ENCODE data around the gene PLEKHG3. TPM values are rescaled to one million over a fixed set of nuclear protein-coding genes. Genes with fewer than 3 reads are reported as not detected.

The PLEKHG3 gene
- total RNA-seq, 1 experiment from 2014 or later, result 75.3 TPM

DNA sequence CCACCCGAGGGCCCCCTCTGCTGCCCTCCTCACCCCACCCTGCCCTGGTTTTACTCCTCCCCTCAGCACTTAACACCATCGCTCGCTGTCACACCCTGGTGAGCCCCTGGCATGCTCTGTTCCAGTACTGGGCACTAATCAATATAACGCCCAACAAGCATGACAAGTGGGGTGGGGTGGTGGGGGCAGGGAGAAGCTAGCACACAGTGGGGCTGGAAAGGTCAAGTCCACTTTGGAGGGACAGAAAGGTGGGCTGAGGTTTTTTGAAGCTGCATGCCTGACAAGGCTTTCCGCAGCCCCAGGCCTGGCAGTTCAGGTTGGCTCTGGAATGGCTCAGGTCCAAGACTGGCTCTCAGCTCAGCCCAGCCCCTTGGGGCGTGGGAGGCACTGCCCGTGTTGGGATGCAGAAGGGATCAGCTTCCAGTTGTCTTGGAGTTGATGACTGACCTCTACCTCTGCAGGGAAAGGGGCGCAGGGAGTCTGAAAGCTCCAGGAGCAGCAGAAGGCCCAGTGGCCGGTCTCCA is 34.1 kb downstream of the PLEKHG3 start:
- peaks cover 11% of the 10 kb centered on the region for H3K4me1 Mint-ChIP-seq
- H3K27me3 Mint-ChIP-seq (ENCODE audit: low read depth), result no peaks in the 10 kb centered on the region
- H3K36me3 Mint-ChIP-seq, result peaks cover 45% of the 10 kb centered on the region
- POLR2A ChIA-PET, result no interaction called here
- no peak overlapping the region for H3K27ac Mint-ChIP-seq
- no peaks in the 10 kb centered on the region for H3K9me3 Mint-ChIP-seq
- DNase-seq (ENCODE audit: low spot score), result no peak
- no peak overlapping the region for H3K4me3 Mint-ChIP-seq
- CTCF ChIA-PET, result no interaction called here
- no peak for ATAC-seq
- no peak for TF ChIP-seq NFYB (CRISPR knock-in tag; conservative IDR thresholded peaks at IDR 0.05; ENCODE audit: low read depth)
- no peak for TF ChIP-seq ESRRA (CRISPR knock-in tag; IDR thresholded peaks at IDR 0.05; ENCODE audit: borderline replicate concordance)
- no peak for TF ChIP-seq MXD4 (CRISPR knock-in tag; IDR thresholded peaks at IDR 0.05; ENCODE audit: borderline replicate concordance)
- TF ChIP-seq ZNF423 (CRISPR knock-in tag; IDR thresholded peaks at IDR 0.05), result no peak
- TF ChIP-seq, protein P1, sequence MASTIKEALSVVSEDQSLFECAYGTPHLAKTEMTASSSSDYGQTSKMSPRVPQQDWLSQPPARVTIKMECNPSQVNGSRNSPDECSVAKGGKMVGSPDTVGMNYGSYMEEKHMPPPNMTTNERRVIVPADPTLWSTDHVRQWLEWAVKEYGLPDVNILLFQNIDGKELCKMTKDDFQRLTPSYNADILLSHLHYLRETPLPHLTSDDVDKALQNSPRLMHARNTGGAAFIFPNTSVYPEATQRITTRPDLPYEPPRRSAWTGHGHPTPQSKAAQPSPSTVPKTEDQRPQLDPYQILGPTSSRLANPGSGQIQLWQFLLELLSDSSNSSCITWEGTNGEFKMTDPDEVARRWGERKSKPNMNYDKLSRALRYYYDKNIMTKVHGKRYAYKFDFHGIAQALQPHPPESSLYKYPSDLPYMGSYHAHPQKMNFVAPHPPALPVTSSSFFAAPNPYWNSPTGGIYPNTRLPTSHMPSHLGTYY (CRISPR knock-in tag; IDR thresholded peaks at IDR 0.05), result no peak
- no peak for TF ChIP-seq IRF2 (CRISPR knock-in tag; IDR thresholded peaks at IDR 0.05; ENCODE audit: borderline replicate concordance, low read depth)
- no peak for TF ChIP-seq JAZF1 (CRISPR knock-in tag; IDR thresholded peaks at IDR 0.05)
- TF ChIP-seq KAT7 (CRISPR knock-in tag; IDR thresholded peaks at IDR 0.05; ENCODE audit: borderline replicate concordance), result no peak
- TF ChIP-seq ZNF317 (CRISPR knock-in tag; IDR thresholded peaks at IDR 0.05; ENCODE audit: borderline replicate concordance, low read depth), result no peak
- TF ChIP-seq SOX15 (CRISPR knock-in tag; IDR thresholded peaks at IDR 0.05), result no peak
- TF ChIP-seq, protein P2, sequence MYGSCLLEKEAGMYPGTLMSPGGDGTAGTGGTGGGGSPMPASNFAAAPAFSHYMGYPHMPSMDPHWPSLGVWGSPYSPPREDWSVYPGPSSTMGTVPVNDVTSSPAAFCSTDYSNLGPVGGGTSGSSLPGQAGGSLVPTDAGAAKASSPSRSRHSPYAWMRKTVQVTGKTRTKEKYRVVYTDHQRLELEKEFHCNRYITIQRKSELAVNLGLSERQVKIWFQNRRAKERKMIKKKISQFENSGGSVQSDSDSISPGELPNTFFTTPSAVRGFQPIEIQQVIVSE (CRISPR knock-in tag; IDR thresholded peaks at IDR 0.05; ENCODE audit: borderline replicate concordance), result no peak
- TF ChIP-seq, protein P3, sequence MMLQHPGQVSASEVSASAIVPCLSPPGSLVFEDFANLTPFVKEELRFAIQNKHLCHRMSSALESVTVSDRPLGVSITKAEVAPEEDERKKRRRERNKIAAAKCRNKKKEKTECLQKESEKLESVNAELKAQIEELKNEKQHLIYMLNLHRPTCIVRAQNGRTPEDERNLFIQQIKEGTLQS (CRISPR knock-in tag; conservative IDR thresholded peaks at IDR 0.05), result no peak
- TF ChIP-seq, protein P4, sequence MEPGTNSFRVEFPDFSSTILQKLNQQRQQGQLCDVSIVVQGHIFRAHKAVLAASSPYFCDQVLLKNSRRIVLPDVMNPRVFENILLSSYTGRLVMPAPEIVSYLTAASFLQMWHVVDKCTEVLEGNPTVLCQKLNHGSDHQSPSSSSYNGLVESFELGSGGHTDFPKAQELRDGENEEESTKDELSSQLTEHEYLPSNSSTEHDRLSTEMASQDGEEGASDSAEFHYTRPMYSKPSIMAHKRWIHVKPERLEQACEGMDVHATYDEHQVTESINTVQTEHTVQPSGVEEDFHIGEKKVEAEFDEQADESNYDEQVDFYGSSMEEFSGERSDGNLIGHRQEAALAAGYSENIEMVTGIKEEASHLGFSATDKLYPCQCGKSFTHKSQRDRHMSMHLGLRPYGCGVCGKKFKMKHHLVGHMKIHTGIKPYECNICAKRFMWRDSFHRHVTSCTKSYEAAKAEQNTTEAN (CRISPR knock-in tag; IDR thresholded peaks at IDR 0.05), result no peak
- TF ChIP-seq ETV6 (CRISPR knock-in tag; IDR thresholded peaks at IDR 0.05), result no peak

DNA sequence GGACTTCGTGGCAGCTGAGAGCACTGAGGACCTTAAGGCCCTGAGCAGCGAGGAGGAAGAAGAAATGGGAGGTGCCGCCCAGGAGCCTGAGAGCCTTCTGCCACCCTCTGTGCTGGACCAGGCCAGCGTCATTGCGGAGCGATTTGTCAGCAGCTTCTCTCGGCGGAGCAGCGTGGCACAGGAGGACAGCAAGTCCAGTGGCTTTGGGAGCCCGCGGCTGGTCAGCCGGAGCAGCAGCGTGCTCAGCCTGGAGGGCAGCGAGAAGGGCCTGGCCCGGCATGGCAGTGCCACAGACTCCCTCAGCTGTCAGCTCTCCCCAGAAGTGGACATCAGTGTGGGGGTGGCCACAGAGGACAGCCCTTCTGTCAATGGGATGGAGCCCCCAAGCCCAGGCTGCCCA is 37.0 kb downstream of the PLEKHG3 start:
- H3K27ac Mint-ChIP-seq, result no peak overlapping the region
- DNase-seq (ENCODE audit: low spot score), result no peak
- H3K36me3 Mint-ChIP-seq, result peaks cover 57% of the 10 kb centered on the region
- POLR2A ChIA-PET, result no interaction called here
- peaks cover 7% of the 10 kb centered on the region for H3K4me1 Mint-ChIP-seq
- no peak overlapping the region for H3K4me3 Mint-ChIP-seq
- no peaks in the 10 kb centered on the region for H3K27me3 Mint-ChIP-seq (ENCODE audit: low read depth)
- H3K9me3 Mint-ChIP-seq, result no peaks in the 10 kb centered on the region
- CTCF ChIA-PET, result interaction anchor here (1.0 to 1.5 kb wide), 2 partner anchors 23 to 59 kb away, joined by 3 to 4 read pairs; no protein-coding TSS in a partner anchor
- ATAC-seq, result no peak
- TF ChIP-seq JAZF1 (CRISPR knock-in tag; IDR thresholded peaks at IDR 0.05) (no peak), NFATC4 (CRISPR knock-in tag; IDR thresholded peaks at IDR 0.05) (no peak), SP1 (CRISPR knock-in tag; conservative IDR thresholded peaks at IDR 0.05) (no peak), TP53 (CRISPR knock-in tag; IDR thresholded peaks at IDR 0.05) (no peak), RORB (CRISPR knock-in tag; IDR thresholded peaks at IDR 0.05) (no peak), FOXK1 (CRISPR knock-in tag; IDR thresholded peaks at IDR 0.05) (no peak)
- TF ChIP-seq, protein P3 (CRISPR knock-in tag; conservative IDR thresholded peaks at IDR 0.05), result no peak
- TF ChIP-seq, protein P5, sequence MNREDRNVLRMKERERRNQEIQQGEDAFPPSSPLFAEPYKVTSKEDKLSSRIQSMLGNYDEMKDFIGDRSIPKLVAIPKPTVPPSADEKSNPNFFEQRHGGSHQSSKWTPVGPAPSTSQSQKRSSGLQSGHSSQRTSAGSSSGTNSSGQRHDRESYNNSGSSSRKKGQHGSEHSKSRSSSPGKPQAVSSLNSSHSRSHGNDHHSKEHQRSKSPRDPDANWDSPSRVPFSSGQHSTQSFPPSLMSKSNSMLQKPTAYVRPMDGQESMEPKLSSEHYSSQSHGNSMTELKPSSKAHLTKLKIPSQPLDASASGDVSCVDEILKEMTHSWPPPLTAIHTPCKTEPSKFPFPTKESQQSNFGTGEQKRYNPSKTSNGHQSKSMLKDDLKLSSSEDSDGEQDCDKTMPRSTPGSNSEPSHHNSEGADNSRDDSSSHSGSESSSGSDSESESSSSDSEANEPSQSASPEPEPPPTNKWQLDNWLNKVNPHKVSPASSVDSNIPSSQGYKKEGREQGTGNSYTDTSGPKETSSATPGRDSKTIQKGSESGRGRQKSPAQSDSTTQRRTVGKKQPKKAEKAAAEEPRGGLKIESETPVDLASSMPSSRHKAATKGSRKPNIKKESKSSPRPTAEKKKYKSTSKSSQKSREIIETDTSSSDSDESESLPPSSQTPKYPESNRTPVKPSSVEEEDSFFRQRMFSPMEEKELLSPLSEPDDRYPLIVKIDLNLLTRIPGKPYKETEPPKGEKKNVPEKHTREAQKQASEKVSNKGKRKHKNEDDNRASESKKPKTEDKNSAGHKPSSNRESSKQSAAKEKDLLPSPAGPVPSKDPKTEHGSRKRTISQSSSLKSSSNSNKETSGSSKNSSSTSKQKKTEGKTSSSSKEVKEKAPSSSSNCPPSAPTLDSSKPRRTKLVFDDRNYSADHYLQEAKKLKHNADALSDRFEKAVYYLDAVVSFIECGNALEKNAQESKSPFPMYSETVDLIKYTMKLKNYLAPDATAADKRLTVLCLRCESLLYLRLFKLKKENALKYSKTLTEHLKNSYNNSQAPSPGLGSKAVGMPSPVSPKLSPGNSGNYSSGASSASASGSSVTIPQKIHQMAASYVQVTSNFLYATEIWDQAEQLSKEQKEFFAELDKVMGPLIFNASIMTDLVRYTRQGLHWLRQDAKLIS (CRISPR knock-in tag; IDR thresholded peaks at IDR 0.05; ENCODE audit: borderline replicate concordance), result no peak
- TF ChIP-seq, protein P6, sequence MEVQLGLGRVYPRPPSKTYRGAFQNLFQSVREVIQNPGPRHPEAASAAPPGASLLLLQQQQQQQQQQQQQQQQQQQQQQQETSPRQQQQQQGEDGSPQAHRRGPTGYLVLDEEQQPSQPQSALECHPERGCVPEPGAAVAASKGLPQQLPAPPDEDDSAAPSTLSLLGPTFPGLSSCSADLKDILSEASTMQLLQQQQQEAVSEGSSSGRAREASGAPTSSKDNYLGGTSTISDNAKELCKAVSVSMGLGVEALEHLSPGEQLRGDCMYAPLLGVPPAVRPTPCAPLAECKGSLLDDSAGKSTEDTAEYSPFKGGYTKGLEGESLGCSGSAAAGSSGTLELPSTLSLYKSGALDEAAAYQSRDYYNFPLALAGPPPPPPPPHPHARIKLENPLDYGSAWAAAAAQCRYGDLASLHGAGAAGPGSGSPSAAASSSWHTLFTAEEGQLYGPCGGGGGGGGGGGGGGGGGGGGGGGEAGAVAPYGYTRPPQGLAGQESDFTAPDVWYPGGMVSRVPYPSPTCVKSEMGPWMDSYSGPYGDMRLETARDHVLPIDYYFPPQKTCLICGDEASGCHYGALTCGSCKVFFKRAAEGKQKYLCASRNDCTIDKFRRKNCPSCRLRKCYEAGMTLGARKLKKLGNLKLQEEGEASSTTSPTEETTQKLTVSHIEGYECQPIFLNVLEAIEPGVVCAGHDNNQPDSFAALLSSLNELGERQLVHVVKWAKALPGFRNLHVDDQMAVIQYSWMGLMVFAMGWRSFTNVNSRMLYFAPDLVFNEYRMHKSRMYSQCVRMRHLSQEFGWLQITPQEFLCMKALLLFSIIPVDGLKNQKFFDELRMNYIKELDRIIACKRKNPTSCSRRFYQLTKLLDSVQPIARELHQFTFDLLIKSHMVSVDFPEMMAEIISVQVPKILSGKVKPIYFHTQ (CRISPR knock-in tag; IDR thresholded peaks at IDR 0.05), result no peak

All from WTC11 (cell line).